Endothelial cell of umbilical vein (primary cell): Measurements from ENCODE around the gene DNAJB13. TPM values are rescaled to one million over a fixed set of nuclear protein-coding genes. Genes with fewer than 3 reads are reported as not detected.

Experiments used
- BruUV-seq: library from RNA; stranded (reverse); fragments of 400-500 nt; replicated peaks from 2 replicates; lab custom pipeline; 2021; lab: Mats Ljungman, UMichigan
- CTCF ChIA-PET: fragments of 300-600, 350-600 bp; sonication (Branson Sonifier 250); formaldehyde crosslinking; loops from one replicate; lab custom pipeline; 2021; ENCODE audit warnings: antibody characterized with exemption, inconsistent platforms; lab: Charles Lee
- POLR2A ChIA-PET: fragments of 300-600, 350-600 bp; sonication (Branson Sonifier 250); formaldehyde crosslinking; loops from one replicate; lab custom pipeline; 2021; ENCODE audit warnings: antibody characterized with exemption, inconsistent platforms; lab: Charles Lee
- DNase-seq: peaks from one replicate; pipeline ENCODE4 v3.0.0-alpha.2; 2011; ENCODE audit warnings: low read depth, low spot score
- FAIRE-seq: peaks from 2 replicates; lab custom pipeline; 2011; peaks lifted over from hg19 to GRCh38; lab: Jason Lieb, UNC
- H2AFZ ChIP-seq: 2 replicates; pipeline ENCODE4 v1.6.0; 2012; ENCODE audit warnings: low read depth, low read length, control low read depth, inconsistent platforms
- H3K27ac ChIP-seq: 2 replicates; pipeline ENCODE4 v1.5.1; 2011; ENCODE audit warnings: low read depth, mild to moderate bottlenecking, control low read depth, low read length, moderate library complexity; ENCODE audit not compliant: insufficient read depth
- H3K27me3 ChIP-seq, 2 experiments: 2 replicates each; pipeline versions ENCODE4 v1.6.0 to v1.6.1; 2011; ENCODE audit warnings: low read length in 2 of 2, mixed read lengths in 1 of 2; ENCODE audit not compliant: control insufficient read depth in 2 of 2, insufficient read depth in 2 of 2
- H3K36me3 ChIP-seq, 2 experiments: 2 replicates in 1 of 2; 3 replicates in 1 of 2; pipeline ENCODE4 v1.5.1; 2011; ENCODE audit warnings: low read length in 2 of 2, mild to moderate bottlenecking in 1 of 2, moderate library complexity in 1 of 2; ENCODE audit not compliant: control insufficient read depth in 2 of 2, insufficient read depth in 2 of 2; ENCODE audit errors: extremely low read depth in 1 of 2
- H3K4me1 ChIP-seq: 3 replicates; pipeline ENCODE4 v1.5.1; 2011; ENCODE audit warnings: mild to moderate bottlenecking, low read length; ENCODE audit not compliant: control insufficient read depth, insufficient read depth; ENCODE audit errors: extremely low read depth
- H3K4me2 ChIP-seq: 2 replicates; pipeline ENCODE4 v1.6.1; 2011; ENCODE audit warnings: low read length, control low read depth, mixed read lengths; ENCODE audit not compliant: insufficient read depth
- H3K4me3 ChIP-seq, 3 experiments: fragments of 200-600 bp in 1 of 3; sonication (generic), shearing (Covaris generic) in 1 of 3; replicated peaks in 1 of 3; 2 replicates each; pipeline ENCODE4 v1.5.1; 2011 to 2016; ENCODE audit warnings: control low read depth in 3 of 3, low read length in 3 of 3, mild to moderate bottlenecking in 2 of 3, inconsistent platforms in 1 of 3, low read depth in 1 of 3, moderate library complexity in 1 of 3; ENCODE audit not compliant: insufficient read depth in 1 of 3
- H3K79me2 ChIP-seq: 2 replicates; pipeline ENCODE4 v1.6.0; 2012; ENCODE audit warnings: low read length, inconsistent platforms; ENCODE audit not compliant: control insufficient read depth, insufficient read depth
- H3K9ac ChIP-seq: replicated peaks from 2 replicates; pipeline ENCODE3; 2011; ENCODE audit warnings: low read length, control low read depth; ENCODE audit not compliant: insufficient read depth; ENCODE audit errors: extremely low read depth
- H3K9me1 ChIP-seq: replicated peaks from 3 replicates; pipeline ENCODE4 v1.6.0; 2011; ENCODE audit warnings: mild to moderate bottlenecking, low read length; ENCODE audit not compliant: control insufficient read depth, insufficient read depth; ENCODE audit errors: extremely low read depth
- H3K9me3 ChIP-seq: replicated peaks from 2 replicates; pipeline ENCODE4 v1.5.1; 2012; ENCODE audit warnings: low read length, inconsistent platforms; ENCODE audit not compliant: control insufficient read depth, insufficient read depth
- H4K20me1 ChIP-seq: replicated peaks from 2 replicates; pipeline ENCODE3; 2011; ENCODE audit warnings: mild to moderate bottlenecking, low read length; ENCODE audit not compliant: control insufficient read depth, insufficient read depth; ENCODE audit errors: extremely low read depth
- CTCF ChIP-seq, 2 donors: IDR thresholded peaks; 1 replicate in 1 of 2; 2 replicates in 1 of 2; pipeline ENCODE4 v1.5.1; 2011; ENCODE audit warnings: low read length in 2 of 2, mild to moderate bottlenecking in 2 of 2, moderate library complexity in 2 of 2, control low read depth in 1 of 2, inconsistent platforms in 1 of 2, low read depth in 1 of 2; ENCODE audit not compliant: insufficient read depth in 1 of 2; ENCODE audit errors: extremely low read depth in 1 of 2
- EZH2 ChIP-seq: IDR thresholded peaks from 2 replicates; pipeline ENCODE4 v1.6.1; 2012; ENCODE audit warnings: borderline replicate concordance, low read depth, mild to moderate bottlenecking, moderate library complexity, low read length, inconsistent platforms; ENCODE audit not compliant: severe bottlenecking
- FOS ChIP-seq: IDR thresholded peaks from 2 replicates; pipeline ENCODE4 v1.6.1; 2011; ENCODE audit warnings: mild to moderate bottlenecking, low read length, moderate library complexity, borderline replicate concordance; ENCODE audit not compliant: insufficient read depth
- GATA2 ChIP-seq: IDR thresholded peaks from 2 replicates; pipeline ENCODE4 v1.7.0; 2011; ENCODE audit warnings: low read depth, mild to moderate bottlenecking, moderate library complexity, mixed read lengths, low read length; ENCODE audit not compliant: insufficient read length, insufficient read depth
- JUN ChIP-seq: IDR thresholded peaks from 2 replicates; pipeline ENCODE4 v1.6.1; 2011; ENCODE audit warnings: borderline replicate concordance, low read depth; ENCODE audit not compliant: insufficient read length, insufficient read depth
- MAX ChIP-seq: IDR thresholded peaks from 2 replicates; pipeline ENCODE4 v1.6.1; 2011; ENCODE audit not compliant: insufficient read depth, insufficient read length
- MYC ChIP-seq: IDR thresholded peaks from one replicate; pipeline ENCODE4 v1.6.1; 2011; ENCODE audit warnings: mild to moderate bottlenecking, low read depth, low read length
- POLR2A ChIP-seq: IDR thresholded peaks from 2 replicates; pipeline ENCODE4 v1.6.1; 2012; ENCODE audit warnings: low read depth, mild to moderate bottlenecking, control low read depth, low read length
- POLR2AphosphoS5 ChIP-seq: IDR thresholded peaks from 2 replicates; pipeline ENCODE4 v1.6.1; 2012; ENCODE audit warnings: low read depth, mild to moderate bottlenecking, control low read depth, low read length, moderate library complexity; ENCODE audit not compliant: insufficient read depth
- dilution Hi-C: fragments of 300-500 bp; cut with MboI; formaldehyde crosslinking; loops from one replicate; pipeline ENCODE4 v1.15.0; 2019; ENCODE audit warnings: low sequenced_read_pairs; ENCODE audit not compliant: extremely low pct_ligation_motif_present
- intact Hi-C: fragments of 100-400 bp; cut with micrococcal nuclease; formaldehyde crosslinking; loops from one replicate; pipeline ENCODE4 v1.10.0; 2022
- polyA plus RNA-seq, 4 experiments: library from polyadenylated mRNA; depleted of rRNA in 3 of 4; stranded (reverse) in 3 of 4; unstranded in 1 of 4; fragments of >200 nt; gene quantifications; 2 replicates each; pipeline versions ENCODE4 v1.2.1 to v1.2.3, GENCODE V29; 2011 to 2012; ENCODE audit warnings: missing spikeins in 1 of 4
- total RNA-seq: library from RNA; stranded (reverse); gene quantifications from 2 replicates; pipeline ENCODE4 v1.2.3, GENCODE V29; 2021

DNAJB13 gene
- total and polyA plus RNA-seq, 2 donors (not counting 3 experiments of a cell fraction or from before 2014, with no cell fraction given), result 0.07 to 0.46 TPM

GRCh38 chr11:73942010-73942409 is 8.8 kb upstream of the DNAJB13 start:
- FAIRE-seq (no peak), DNase-seq (peak; percentile 91)
- no peak overlapping the region for H2AFZ ChIP-seq
- no peaks in the 10 kb centered on the region for H3K9me1 ChIP-seq
- no peaks in the 10 kb centered on the region for H3K4me1 ChIP-seq
- no peaks in the 10 kb centered on the region for H3K79me2 ChIP-seq
- H3K36me3 ChIP-seq, result no peaks in the 10 kb centered on the region
- no peak overlapping the region for H3K4me3 ChIP-seq
- BruUV-seq, result no TSS peak
- no peaks in the 10 kb centered on the region for H3K9me3 ChIP-seq
- no peak overlapping the region for H3K27ac ChIP-seq
- dilution Hi-C loops, result no loop called here
- H3K9ac ChIP-seq, result no peak overlapping the region
- intact Hi-C loops, result no loop called here
- POLR2A ChIA-PET, result interaction anchor here (0.6 kb wide), 1 partner anchor 41 kb away, joined by 3 read pairs; no protein-coding TSS in a partner anchor
- CTCF ChIA-PET, result interaction anchor here (1.9 kb wide), 1 partner anchor 11 kb away, joined by 7 read pairs; no protein-coding TSS in a partner anchor
- TF ChIP-seq FOS (no peak), GATA2 (no peak), POLR2AphosphoS5 (no peak), POLR2A (peak; percentile 32)
- H3K4me2 ChIP-seq, result no peak overlapping the region
- no peaks in the 10 kb centered on the region for H4K20me1 ChIP-seq
- no peaks in the 10 kb centered on the region for H3K27me3 ChIP-seq

DNA sequence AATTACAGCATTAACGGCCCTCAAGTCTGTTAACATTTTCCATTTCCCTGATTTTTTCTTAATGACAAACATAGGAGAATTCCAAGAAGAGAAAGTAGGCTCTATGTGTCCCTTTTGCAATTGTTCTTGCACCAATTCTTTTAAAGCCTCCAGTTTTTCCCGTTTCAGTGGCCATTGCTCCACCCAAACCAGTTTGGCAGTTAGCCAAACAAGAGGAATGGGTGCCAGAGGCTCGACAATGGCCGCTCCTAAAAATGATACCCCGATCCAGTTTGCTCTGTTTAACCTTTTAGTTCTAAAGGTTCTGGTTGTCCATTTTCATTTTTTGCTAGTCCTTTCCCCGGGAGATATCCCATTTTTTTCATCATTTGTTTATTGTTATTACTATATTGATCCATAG is 6.7 kb upstream of the DNAJB13 start:
- no peaks in the 10 kb centered on the region for H3K27me3 ChIP-seq
- no peaks in the 10 kb centered on the region for H3K9me1 ChIP-seq
- DNase-seq (no peak), FAIRE-seq (no peak)
- no peak for TF ChIP-seq EZH2
- TF ChIP-seq GATA2, result no peak
- TF ChIP-seq POLR2A, result no peak
- no peak for TF ChIP-seq MYC
- TF ChIP-seq MAX, result no peak
- no peak for TF ChIP-seq CTCF (IDR thresholded peaks at IDR 0.05; ENCODE audit: extremely low read depth in 1 of 2, insufficient read depth in 1 of 2, low read depth in 1 of 2, low read length in 2 of 2)
- TF ChIP-seq JUN, result no peak
- no peak for TF ChIP-seq POLR2AphosphoS5
- no peak for TF ChIP-seq FOS
- H3K4me1 ChIP-seq, result no peaks in the 10 kb centered on the region
- no peaks in the 10 kb centered on the region for H3K36me3 ChIP-seq
- H3K9me3 ChIP-seq, result no peaks in the 10 kb centered on the region
- intact Hi-C loops (no loop called here), dilution Hi-C loops (no loop called here)
- H3K27ac ChIP-seq, result no peak overlapping the region
- no peak overlapping the region for H3K4me3 ChIP-seq
- no peaks in the 10 kb centered on the region for H4K20me1 ChIP-seq
- POLR2A ChIA-PET, result no interaction called here
- CTCF ChIA-PET, result no interaction called here
- no peak overlapping the region for H3K4me2 ChIP-seq
- BruUV-seq, result no TSS peak
- no peak overlapping the region for H3K9ac ChIP-seq
- H2AFZ ChIP-seq, result no peak overlapping the region
- H3K79me2 ChIP-seq, result no peaks in the 10 kb centered on the region
